ENCODE data around the gene DDX47.
"Not testable (repeated sequence)": the region's sequence is repeated elsewhere in the genome, so short reads cannot be mapped to it uniquely, and the experiment has no call there.

The DDX47 gene

DNA sequence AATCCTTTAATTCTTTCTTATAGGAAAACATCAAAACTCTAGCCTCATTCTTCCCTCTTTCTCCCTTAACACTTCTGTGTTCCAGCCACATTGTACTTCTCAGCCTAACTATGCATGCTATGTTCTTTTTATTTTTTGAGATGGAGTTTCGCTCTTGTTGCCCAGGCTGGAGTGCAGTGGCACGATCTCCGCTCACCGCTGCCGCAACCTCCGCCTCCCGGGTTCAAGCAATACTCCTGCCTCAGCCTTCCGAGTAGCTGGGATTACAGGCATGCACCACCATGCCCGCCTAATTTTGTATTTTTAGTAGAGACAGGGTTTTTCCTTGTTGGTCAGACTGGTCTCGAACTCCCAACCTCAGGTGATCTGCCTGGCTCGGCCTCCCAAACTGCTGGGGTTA lies 7.2 kb downstream of the DDX47 start:
- DNase-seq (ENCODE audit: low read depth in 2 of 2), result not testable (repeated sequence)

DNA sequence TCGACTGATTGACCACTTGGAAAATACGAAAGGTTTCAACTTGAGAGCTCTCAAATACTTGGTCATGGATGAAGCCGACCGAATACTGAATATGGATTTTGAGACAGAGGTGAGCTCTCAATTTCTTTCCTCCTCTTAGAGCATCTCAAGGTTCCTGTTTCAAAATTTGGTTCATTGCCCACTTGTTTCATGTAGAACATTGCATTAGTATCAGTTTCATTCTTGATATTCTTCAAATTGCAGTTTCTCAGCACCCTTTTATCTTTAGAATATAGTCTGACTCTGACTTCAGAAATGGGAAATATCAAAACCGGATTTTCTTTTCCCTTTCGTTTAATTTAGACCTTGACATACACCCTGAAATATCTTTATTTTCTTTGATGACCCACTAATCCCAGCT lies 8.8 kb downstream of the DDX47 start:
- no peak for DNase-seq (ENCODE audit: low read depth in 2 of 2)

DNA sequence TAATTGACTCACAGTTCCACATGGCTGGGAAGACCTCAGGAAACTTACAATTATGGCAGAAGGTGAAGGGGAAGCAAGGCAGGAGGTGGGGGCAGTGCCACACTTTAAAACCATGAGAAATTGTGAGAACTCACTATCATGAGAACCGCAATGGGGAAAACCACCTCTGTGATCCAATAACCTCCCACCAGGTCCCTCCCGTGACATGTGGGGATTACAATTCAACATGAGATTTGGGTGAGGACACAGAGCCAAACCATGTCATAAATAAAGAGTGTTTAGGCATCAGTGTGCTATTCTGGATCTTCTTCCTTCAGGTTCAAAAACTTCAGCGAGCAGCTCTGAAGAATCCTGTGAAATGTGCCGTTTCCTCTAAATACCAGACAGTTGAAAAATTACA lies 9.7 kb downstream of the DDX47 start:
- no peak for DNase-seq (ENCODE audit: low read depth in 2 of 2)

DNA sequence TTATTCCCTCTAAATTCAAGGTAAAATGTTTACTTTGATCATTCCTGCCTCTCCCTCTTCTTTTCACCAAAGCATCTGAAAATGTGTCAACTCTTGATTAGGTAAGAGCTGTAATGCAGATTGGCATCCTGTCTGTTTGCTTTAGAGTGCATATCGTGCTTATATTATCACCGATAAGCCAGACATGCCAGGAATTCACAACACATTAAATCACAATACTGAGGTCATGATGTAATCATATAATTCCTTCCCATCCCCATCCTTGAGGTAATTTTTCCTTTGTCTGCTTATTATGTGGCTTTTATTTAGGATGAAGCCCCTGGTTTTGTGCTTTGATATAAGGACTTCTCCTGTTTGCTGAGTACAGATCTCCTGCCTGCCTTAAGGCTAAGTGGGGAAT lies 10.2 kb downstream of the DDX47 start:
- DNase-seq (ENCODE audit: low read depth in 2 of 2), result no peak

- no peak for DNase-seq (ENCODE audit: low read depth in 2 of 2)
Measured at GRCh38 chr12:12823811-12824210, 10.7 kb downstream of the DDX47 start.

GRCh38 chr12:12835378-12836146 lies 22.4 kb downstream of the DDX47 start:
- DNase-seq (ENCODE audit: low read depth in 2 of 2), result no peak

- DNase-seq (ENCODE audit: low read depth in 2 of 2), result no peak
Measured at GRCh38 chr12:12836571-12836970, 23.4 kb downstream of the DDX47 start.

DNA sequence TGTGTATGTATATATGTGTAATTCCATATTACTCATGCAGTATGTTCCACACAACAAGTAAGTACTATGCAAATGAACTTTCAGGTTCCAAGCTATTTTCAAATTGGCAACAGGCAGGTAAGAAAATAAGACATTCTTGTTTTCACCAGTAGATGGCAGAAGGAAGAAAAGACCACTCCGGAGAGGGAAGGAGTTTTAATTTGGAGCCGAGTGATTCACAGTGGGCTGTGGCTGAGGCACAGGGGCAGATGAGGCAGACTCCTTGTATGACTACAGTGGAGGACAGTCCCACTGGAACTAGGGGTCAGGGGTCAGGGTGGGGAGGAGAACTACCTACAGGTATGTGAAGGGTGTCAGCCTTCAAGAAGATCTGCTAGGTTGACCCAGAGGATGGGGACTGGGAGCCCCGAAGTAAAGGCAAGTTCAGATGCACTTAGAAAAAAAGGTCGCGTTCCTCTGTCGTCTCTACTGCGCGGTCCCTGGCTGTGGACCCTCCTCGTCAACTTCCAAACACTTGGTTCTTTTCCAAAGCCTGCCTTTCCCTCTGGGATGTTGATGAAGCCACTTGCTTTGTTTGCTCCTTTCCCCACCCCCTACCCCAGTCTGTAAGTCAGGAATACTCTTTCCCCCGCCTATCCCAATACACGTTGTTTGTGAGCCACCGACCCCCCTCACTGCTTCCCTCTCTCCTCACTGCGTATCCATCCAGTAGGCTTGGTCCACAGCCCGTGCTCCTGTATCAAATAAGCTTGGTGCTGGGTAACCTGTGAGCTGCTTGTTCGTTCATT lies 24.1 kb downstream of the DDX47 start:
- DNase-seq (ENCODE audit: low read depth in 2 of 2), result no peak

DNA sequence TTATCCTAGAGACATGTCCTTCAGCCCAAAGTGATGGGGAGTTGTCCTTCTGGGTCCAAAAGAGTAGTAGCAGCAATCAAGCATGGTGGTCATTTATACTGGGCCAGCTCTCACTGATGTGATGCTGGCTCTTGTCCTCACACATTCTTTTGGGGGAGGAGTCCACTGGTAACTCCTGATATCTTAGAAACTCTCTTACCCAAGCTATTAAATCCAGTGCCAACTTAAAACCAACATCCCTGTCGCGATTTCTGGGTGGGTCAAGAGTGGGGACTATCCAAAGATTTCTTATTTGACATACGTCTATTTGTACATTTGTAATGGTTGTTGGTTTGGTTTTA lies 24.6 kb downstream of the DDX47 start:
- no peak for DNase-seq (ENCODE audit: low read depth in 2 of 2)

GRCh38 chr12:12839003-12839395 lies 25.9 kb downstream of the DDX47 start:
- no peak for DNase-seq (ENCODE audit: low read depth in 2 of 2)

DNA sequence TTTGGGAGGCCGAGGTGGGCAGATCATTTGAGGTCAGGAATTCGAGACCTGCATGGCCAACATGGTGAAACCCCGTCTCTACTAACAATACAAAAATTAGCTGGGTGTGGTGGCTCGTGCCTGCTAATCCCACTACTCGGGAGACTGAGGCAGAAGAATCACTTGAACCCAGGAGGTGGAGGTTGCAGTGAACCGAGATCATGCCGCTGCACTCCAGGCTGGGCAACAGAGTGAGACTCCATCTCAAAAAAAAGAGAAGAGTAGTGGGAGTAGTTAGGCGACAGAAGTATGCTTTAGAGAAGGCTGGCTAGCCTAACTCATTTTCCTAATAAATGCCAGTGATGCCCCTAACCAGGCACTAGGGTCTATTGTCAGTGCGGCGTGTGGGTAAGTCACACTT lies 26.3 kb downstream of the DDX47 start:
- not testable (repeated sequence) for DNase-seq (ENCODE audit: low read depth in 2 of 2)

- DNase-seq (ENCODE audit: low read depth in 2 of 2), result no peak
Measured at GRCh38 chr12:12839873-12840579, 26.9 kb downstream of the DDX47 start.

- no peak for DNase-seq (ENCODE audit: low read depth in 2 of 2)
Measured at GRCh38 chr12:12840580-12840899, 27.4 kb downstream of the DDX47 start.

GRCh38 chr12:12841428-12841827 lies 28.3 kb downstream of the DDX47 start:
- DNase-seq (ENCODE audit: low read depth in 2 of 2), result not testable (repeated sequence)

DNA sequence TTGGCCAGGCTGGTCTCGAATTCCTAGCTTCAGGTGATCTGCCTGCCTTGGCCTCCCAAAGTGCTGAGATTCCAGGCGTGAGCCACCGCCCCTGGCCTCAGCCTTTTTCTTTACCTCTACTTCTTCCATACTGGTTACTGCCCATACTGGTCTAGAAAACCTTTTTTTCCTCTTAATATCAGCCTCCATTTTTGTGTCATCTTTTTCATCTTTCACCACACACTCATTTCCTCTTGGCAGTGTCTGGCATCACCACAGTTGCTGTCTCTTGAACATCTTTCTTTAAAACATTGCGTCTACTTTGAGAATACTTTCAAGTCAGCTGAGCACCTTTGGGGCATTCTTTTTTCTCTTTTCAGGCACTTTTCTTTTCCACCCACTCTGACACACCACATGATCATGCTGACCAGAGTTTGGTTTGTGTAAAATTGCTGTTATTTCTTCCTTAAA lies 32.7 kb downstream of the DDX47 start:
- DNase-seq (ENCODE audit: low read depth in 2 of 2), result no peak

DNA sequence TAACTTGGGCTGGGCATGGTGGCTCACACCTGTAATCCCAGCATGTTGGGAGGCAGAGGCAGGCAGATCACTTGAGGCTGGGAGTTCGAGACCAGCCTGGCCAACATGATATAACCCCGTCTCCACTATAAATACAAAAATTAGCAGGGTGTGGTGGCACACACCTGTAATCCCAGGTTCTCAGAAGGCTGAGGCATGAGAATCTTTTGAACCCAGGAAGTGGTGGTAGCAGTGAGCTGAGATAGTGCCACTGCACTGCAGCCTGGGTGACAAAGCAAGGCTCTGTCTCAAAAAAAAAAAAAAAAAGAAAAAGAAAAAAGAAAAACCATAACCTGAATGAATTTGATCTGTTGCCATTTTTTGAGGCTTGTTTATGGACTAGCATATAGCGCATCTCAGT lies 33.6 kb downstream of the DDX47 start:
- not testable (repeated sequence) for DNase-seq (ENCODE audit: low read depth in 2 of 2)

DNA sequence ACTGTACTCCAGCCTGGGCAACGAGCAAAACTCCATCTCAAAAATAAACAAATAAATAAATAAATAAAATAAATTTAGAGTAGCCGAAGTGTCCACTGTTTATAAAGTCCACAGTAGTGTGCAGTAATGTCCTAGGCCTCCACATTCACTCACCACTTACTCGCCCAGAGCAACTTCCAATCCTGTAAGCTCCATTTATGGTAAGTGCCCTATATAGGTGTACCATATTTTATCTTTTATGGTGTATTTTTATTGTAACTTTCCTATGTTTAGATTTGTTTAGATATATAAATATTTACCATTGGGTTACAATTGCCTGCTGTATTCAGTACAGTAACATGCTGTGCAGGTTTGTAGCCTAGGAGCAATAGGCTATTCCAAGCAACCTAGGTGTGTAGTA lies 40.3 kb downstream of the DDX47 start:
- no peak for DNase-seq (ENCODE audit: low read depth in 2 of 2)

DNA sequence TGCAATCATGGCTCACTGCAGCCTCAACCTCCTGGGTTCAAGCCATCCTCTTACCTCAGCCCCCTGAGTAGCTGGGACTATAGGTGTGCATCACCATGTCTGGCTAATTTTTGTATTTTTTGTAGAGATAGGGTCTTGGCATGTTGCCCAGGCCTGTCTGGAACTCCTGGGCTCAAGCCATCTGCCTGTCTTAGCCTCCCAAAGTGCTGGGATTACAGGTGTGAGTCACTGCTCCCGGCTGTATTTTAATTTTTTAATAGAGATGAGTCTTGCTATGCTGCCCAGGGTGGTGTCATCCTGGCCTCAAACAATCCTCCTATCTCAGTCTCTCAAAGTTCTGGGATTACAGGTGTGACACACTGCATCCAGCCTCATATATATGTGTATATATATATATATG lies 46.5 kb downstream of the DDX47 start:
- no peak for DNase-seq (ENCODE audit: low read depth in 2 of 2)

DNA sequence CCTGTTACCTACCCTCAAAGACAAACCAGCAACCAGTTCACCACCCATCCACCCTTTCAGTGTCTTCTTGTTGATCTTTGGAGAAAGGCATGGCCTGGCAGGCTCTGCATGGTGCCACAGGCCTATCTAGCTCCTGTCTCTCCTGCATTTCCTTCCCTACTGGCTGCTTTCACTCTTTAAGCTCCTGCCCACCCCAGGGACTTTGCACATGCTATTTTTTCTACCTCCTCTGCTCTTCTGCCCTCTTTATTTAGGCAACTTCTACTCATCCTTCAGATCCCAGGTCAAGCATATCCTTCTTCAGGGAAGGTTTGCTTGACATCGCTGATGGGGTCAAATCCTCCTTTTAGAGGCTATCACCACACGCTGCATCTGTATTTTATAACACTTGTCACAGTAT lies 51.1 kb downstream of the DDX47 start:
- DNase-seq (ENCODE audit: low read depth in 2 of 2), result no peak

DNA sequence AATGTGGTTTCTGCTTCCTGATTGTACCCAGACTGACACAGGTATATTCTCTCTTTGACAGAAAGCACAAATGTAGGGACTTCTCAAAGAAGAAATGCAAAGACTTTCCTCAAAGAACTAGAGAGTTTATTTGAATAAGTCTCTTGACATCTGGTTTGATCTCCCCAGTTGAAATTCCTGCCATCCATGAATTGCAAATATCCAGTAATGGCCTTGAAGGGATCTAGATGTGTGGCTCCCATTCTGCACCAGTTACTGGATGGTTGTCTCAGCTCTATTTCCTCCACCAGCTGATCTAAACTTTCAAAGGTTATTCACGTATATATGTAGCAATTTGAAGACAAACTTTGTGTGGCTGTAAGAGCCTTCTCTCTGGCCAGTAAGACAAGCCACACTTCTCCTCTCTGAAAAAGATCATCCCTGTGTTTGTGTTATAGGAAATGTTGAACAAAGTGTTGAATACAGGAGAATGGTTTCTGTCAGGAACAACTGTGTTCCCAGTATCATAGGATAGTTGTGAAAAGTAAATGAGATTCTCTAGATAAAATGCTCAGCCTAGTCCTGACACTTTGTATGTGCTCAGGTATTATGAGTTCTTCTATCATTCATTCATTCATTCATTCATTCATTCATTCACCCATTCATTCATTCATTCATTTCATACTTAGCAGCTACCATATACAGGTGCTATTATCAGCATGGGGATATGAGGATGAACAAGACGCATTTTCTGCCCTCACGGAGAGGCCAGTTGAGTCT lies 55.5 kb downstream of the DDX47 start:
- no peak for DNase-seq (ENCODE audit: low read depth in 2 of 2)

GRCh38 chr12:12870465-12870864 lies 57.3 kb downstream of the DDX47 start:
- no peak for DNase-seq (ENCODE audit: low read depth in 2 of 2)

- no peak for DNase-seq (ENCODE audit: low read depth in 2 of 2)
Measured at GRCh38 chr12:12871587-12872138, 58.5 kb downstream of the DDX47 start.
